ENCODE results near the gene PIKFYVE. TPM values are rescaled to one million over a fixed set of nuclear protein-coding genes. Genes with fewer than 3 reads are reported as not detected.

PIKFYVE gene
- total RNA-seq, 1 experiment from 2014 or later, result 27.2 TPM

GRCh38 chr2:208224802-208225201 lies 41.3 kb upstream of the PIKFYVE start:
- Histone ChIP-seq H3T11ph (ENCODE audit: low read length) (no peak overlapping the region), H2BK20ac (ENCODE audit: low read depth, low read length, poor library complexity, severe bottlenecking) (no peak overlapping the region), H3K79me1 (ENCODE audit: insufficient read depth, low read depth, low read length, poor library complexity, severe bottlenecking) (no peaks in the 10 kb centered on the region), H4K91ac (ENCODE audit: insufficient read length, low read depth, low read length) (no peak overlapping the region), H2BK120ac (ENCODE audit: low read depth, low read length, poor library complexity, severe bottlenecking) (no peak overlapping the region), H3K4me1 (ENCODE audit: insufficient read depth, low read length) (no peaks in the 10 kb centered on the region), H2BK12ac (ENCODE audit: insufficient read length, low read depth, low read length) (no peak overlapping the region), H2BK5ac (ENCODE audit: insufficient read length, low read length) (no peak overlapping the region), H2AK5ac (ENCODE audit: insufficient read length, low read length) (no peak overlapping the region), H3K4ac (ENCODE audit: low read depth, low read length) (no peak overlapping the region), H3K18ac (ENCODE audit: insufficient read length, low read depth, low read length) (no peak overlapping the region), H3K56ac (ENCODE audit: insufficient read length, low read depth, low read length) (no peak overlapping the region), H2BK15ac (ENCODE audit: low read depth, low read length) (no peak overlapping the region), H3K9me3 (ENCODE audit: control insufficient read depth, low read depth, low read length) (peaks cover 6% of the 10 kb centered on the region), H3K4me2 (ENCODE audit: insufficient read depth, insufficient read length, low read length) (no peak overlapping the region), H4K8ac (replicated peaks; ENCODE audit: insufficient read length, low read depth, low read length) (no peak overlapping the region), H2AFZ (ENCODE audit: low read length) (no peak overlapping the region), H3K27me3 (ENCODE audit: insufficient read depth, low read length) (no peaks in the 10 kb centered on the region), H3K9ac (ENCODE audit: extremely low read depth, insufficient read length, low read length) (no peak overlapping the region), H3K14ac (ENCODE audit: insufficient read depth, low read length) (no peak overlapping the region), H4K5ac (ENCODE audit: insufficient read length, low read depth, low read length) (no peak overlapping the region), H3K23ac (ENCODE audit: insufficient read length, low read depth, low read length) (no peak overlapping the region), H3K79me2 (ENCODE audit: insufficient read depth, low read length) (no peaks in the 10 kb centered on the region), H3K27ac (ENCODE audit: insufficient read length, low read depth, low read length) (no peak overlapping the region), H4K20me1 (ENCODE audit: control insufficient read depth, insufficient read depth, insufficient read length) (no peaks in the 10 kb centered on the region), H3K23me2 (ENCODE audit: insufficient read length, low read depth, low read length, poor library complexity, severe bottlenecking) (no peaks in the 10 kb centered on the region)
- Mint-ChIP-seq H3K36me3 (ENCODE audit: insufficient read depth in 1 of 3, low read depth in 3 of 3) (peaks cover 4 to 21% (median 18%) of the 10 kb centered on the region in 3 experiments; a peak in 6 of 7 replicates), H3K4me3 (no peak overlapping the region), H3K27ac (no peak overlapping the region; a peak in 1 of 7 replicates), H3K9me3 (peaks cover 0 to 9% of the 10 kb centered on the region in 2 experiments), H3K4me1 (no peaks in the 10 kb centered on the region), H3K27me3 (ENCODE audit: low read depth) (peaks cover 3% of the 10 kb centered on the region)
- DNase-seq, result no peak
- no CpG with 5 or more reads among the region's 2 CpGs for WGBS (ENCODE audit: extremely low coverage, insufficient read length, low lambda C conversion rate)
- no peak for TF ChIP-seq CTCF (conservative IDR thresholded peaks at IDR 0.05)
